ENCODE data around the gene ATP10B.

Gene ATP10B

GRCh38 chr5:160635663-160636062 is 216.3 kb downstream of the ATP10B start:
- no peak for DNase-seq (ENCODE audit: low spot score)

GRCh38 chr5:160635046-160635445 is 217.0 kb downstream of the ATP10B start:
- no peak for DNase-seq (ENCODE audit: low spot score)

GRCh38 chr5:160629003-160629402 is 223.0 kb downstream of the ATP10B start:
- no peak for DNase-seq (ENCODE audit: low spot score)

GRCh38 chr5:160628619-160628968 is 223.4 kb downstream of the ATP10B start:
- no peak for DNase-seq (ENCODE audit: low spot score)

- DNase-seq (ENCODE audit: low spot score), result no peak
Observed at GRCh38 chr5:160627921-160628618, 223.9 kb downstream of the ATP10B start.

GRCh38 chr5:160626322-160626721 is 225.7 kb downstream of the ATP10B start:
- DNase-seq (ENCODE audit: low spot score), result no peak

- no peak for DNase-seq (ENCODE audit: low spot score)
Observed at GRCh38 chr5:160621526-160621925, 230.5 kb downstream of the ATP10B start.

GRCh38 chr5:160620401-160620800 is 231.6 kb downstream of the ATP10B start:
- no peak for DNase-seq (ENCODE audit: low spot score)

- DNase-seq (ENCODE audit: low spot score), result no peak
Observed at GRCh38 chr5:160619381-160619780, 232.6 kb downstream of the ATP10B start.

- DNase-seq (ENCODE audit: low spot score), result no peak
Observed at GRCh38 chr5:160618286-160618685, 233.7 kb downstream of the ATP10B start.

GRCh38 chr5:160616712-160617497 is 235.1 kb downstream of the ATP10B start:
- DNase-seq (ENCODE audit: low spot score), result no peak

GRCh38 chr5:160614136-160614535 is 237.9 kb downstream of the ATP10B start:
- no peak for DNase-seq (ENCODE audit: low spot score)

- no peak for DNase-seq (ENCODE audit: low spot score)
Observed at GRCh38 chr5:160605266-160605665, 246.7 kb downstream of the ATP10B start.

- DNase-seq (ENCODE audit: low spot score), result no peak
Observed at GRCh38 chr5:160604484-160604883, 247.5 kb downstream of the ATP10B start.

GRCh38 chr5:160602744-160603143 is 249.3 kb downstream of the ATP10B start:
- DNase-seq (ENCODE audit: low spot score), result no peak

- no peak for DNase-seq (ENCODE audit: low spot score)
Observed at GRCh38 chr5:160601046-160601445, 251.0 kb downstream of the ATP10B start.

GRCh38 chr5:160573318-160573717 is 278.7 kb downstream of the ATP10B start:
- DNase-seq (ENCODE audit: low spot score), result no peak

- DNase-seq (ENCODE audit: low spot score), result no peak
Observed at GRCh38 chr5:160567031-160567705, 284.8 kb downstream of the ATP10B start.

GRCh38 chr5:160565376-160565775 is 286.6 kb downstream of the ATP10B start:
- DNase-seq (ENCODE audit: low spot score), result no peak

- DNase-seq (ENCODE audit: low spot score), result no peak
Observed at GRCh38 chr5:160556846-160557245, 295.2 kb downstream of the ATP10B start.

- no peak for DNase-seq (ENCODE audit: low spot score)
Observed at GRCh38 chr5:160555971-160556631, 295.9 kb downstream of the ATP10B start.

- no peak for DNase-seq (ENCODE audit: low spot score)
Observed at GRCh38 chr5:160555581-160555970, 296.4 kb downstream of the ATP10B start.

GRCh38 chr5:160550075-160550474 is 301.9 kb downstream of the ATP10B start:
- DNase-seq (ENCODE audit: low spot score), result no peak

Measured in hematopoietic multipotent progenitor cell treated with erythropoietin and hydrocortisone succinate and interleukin-3 and kit ligand, for 15 days (in vitro differentiated cells).